Glutamatergic neuron (in vitro differentiated cells): Measurements from ENCODE around the gene SLC39A2. TPM values are rescaled to one million over a fixed set of nuclear protein-coding genes. Genes with fewer than 3 reads are reported as not detected.

Source experiments
- DNase-seq: peaks from one replicate; pipeline ENCODE4 v3.0.0; 2022
- H3K27ac Mint-ChIP-seq: one replicate; pipeline ENCODE4 v1.8.0; 2020; ENCODE audit warnings: mild to moderate bottlenecking, mixed read lengths, inconsistent platforms; ENCODE audit not compliant: unreplicated experiment
- H3K27me3 Mint-ChIP-seq: one replicate; pipeline ENCODE4 v1.8.0; 2020; ENCODE audit warnings: mild to moderate bottlenecking, moderate library complexity, mixed read lengths, inconsistent platforms; ENCODE audit not compliant: unreplicated experiment
- H3K36me3 Mint-ChIP-seq: one replicate; pipeline ENCODE4 v1.8.0; 2020; ENCODE audit warnings: mild to moderate bottlenecking, mixed read lengths, inconsistent platforms; ENCODE audit not compliant: unreplicated experiment
- H3K4me1 Mint-ChIP-seq: one replicate; pipeline ENCODE4 v1.8.0; 2020; ENCODE audit warnings: mild to moderate bottlenecking, low read depth, mixed read lengths, inconsistent platforms; ENCODE audit not compliant: unreplicated experiment
- H3K4me3 Mint-ChIP-seq: one replicate; pipeline ENCODE4 v1.8.0; 2020; ENCODE audit warnings: mild to moderate bottlenecking, mixed read lengths, inconsistent platforms; ENCODE audit not compliant: unreplicated experiment
- H3K9me3 Mint-ChIP-seq: one replicate; pipeline ENCODE4 v1.8.0; 2020; ENCODE audit warnings: mild to moderate bottlenecking, moderate library complexity, mixed read lengths, inconsistent platforms; ENCODE audit not compliant: unreplicated experiment
- CTCF ChIP-seq: fragments of 200-600 bp; sonication (generic); IDR thresholded peaks from one replicate; pipeline ENCODE4 v1.5.0; 2021; ENCODE audit not compliant: partially characterized antibody, unreplicated experiment
- total RNA-seq: library from RNA; stranded (reverse); fragmentation: NEBNext Ultra II Directional; extraction: Animal tissue kit (Norgen Biotek cat#: 25700); gene quantifications from one replicate; pipeline ENCODE4 v1.2.1, GENCODE V29; 2021; ENCODE audit not compliant: unreplicated experiment

Gene SLC39A2
- total RNA-seq, 1 donor from 2014 or later, result not detected

DNA sequence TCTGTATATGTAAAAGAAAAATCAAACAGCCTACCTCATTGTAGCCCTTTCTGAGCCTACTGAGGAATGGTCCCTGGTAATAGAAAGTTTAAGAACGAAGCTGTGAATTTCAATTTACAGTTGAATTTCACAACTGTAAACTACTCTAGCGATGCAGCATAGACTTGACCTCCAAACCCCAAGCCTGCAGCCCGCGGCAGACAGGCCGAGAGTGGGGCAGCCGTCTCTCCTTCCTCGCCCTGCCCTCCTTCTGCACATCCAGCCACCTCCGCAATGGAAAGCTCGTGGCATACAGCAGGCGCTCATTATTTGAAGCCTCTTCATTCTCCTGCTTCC, 28.5 kb upstream of the SLC39A2 start:
- Mint-ChIP-seq H3K4me1 (no peaks in the 10 kb centered on the region), H3K36me3 (no peaks in the 10 kb centered on the region), H3K27me3 (peaks cover 5% of the 10 kb centered on the region), H3K27ac (peak overlapping the region; percentile 43), H3K9me3 (peaks cover 2% of the 10 kb centered on the region), H3K4me3 (peak overlapping the region; percentile 97)
- no peak for DNase-seq
- no peak for TF ChIP-seq CTCF

GRCh38 chr14:20970983-20971704, 27.9 kb upstream of the SLC39A2 start:
- DNase-seq, result peak; percentile 91
- Mint-ChIP-seq H3K27me3 (peaks cover 5% of the 10 kb centered on the region), H3K4me3 (peak overlapping the region; percentile 97), H3K36me3 (no peaks in the 10 kb centered on the region), H3K4me1 (no peaks in the 10 kb centered on the region), H3K27ac (peak overlapping the region; percentile 89), H3K9me3 (peaks cover 2% of the 10 kb centered on the region)
- peak; percentile 88 for TF ChIP-seq CTCF

DNA sequence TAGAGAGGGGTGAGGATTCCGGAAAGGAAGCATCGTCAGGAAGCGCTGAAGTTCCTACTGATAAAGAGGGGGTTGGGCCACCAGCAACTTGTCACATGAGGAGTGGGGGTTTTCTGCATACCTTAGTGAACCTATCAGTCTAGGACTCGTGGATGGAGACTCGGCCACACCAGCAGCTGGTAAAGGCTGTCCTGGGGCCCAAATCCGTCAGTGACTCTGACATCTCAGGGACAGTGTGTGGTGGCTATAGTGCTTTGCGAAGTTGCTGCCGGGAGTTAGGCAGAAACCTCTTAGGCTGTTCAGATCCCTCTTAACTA, 27.4 kb upstream of the SLC39A2 start:
- Mint-ChIP-seq H3K9me3 (peaks cover 2% of the 10 kb centered on the region), H3K27me3 (peaks cover 5% of the 10 kb centered on the region), H3K4me3 (peak overlapping the region; percentile 97), H3K36me3 (no peaks in the 10 kb centered on the region), H3K27ac (no peak overlapping the region), H3K4me1 (no peaks in the 10 kb centered on the region)
- TF ChIP-seq CTCF, result no peak
- no peak for DNase-seq

- peaks cover 2% of the 10 kb centered on the region for H3K27me3 Mint-ChIP-seq
- H3K4me3 Mint-ChIP-seq, result no peak overlapping the region
Observed at GRCh38 chr14:20973501-20973900, 25.6 kb upstream of the SLC39A2 start.

More at GRCh38 chr14:20973501-20973900, 25.6 kb upstream of the SLC39A2 start:
- Mint-ChIP-seq H3K27ac (no peak overlapping the region), H3K36me3 (no peaks in the 10 kb centered on the region), H3K9me3 (peaks cover 2% of the 10 kb centered on the region), H3K4me1 (no peaks in the 10 kb centered on the region)
- TF ChIP-seq CTCF, result no peak
- DNase-seq, result no peak
